ENCODE data around the gene RARRES1. TPM values are rescaled to one million over a fixed set of nuclear protein-coding genes. Genes with fewer than 3 reads are reported as not detected.

RARRES1 gene
- 12.7 and 26.0 TPM in 2 replicates for total RNA-seq

GRCh38 chr3:158731938-158732855, at the start of gene RARRES1:
TSS of gene RARRES1 (minus strand) at chr3:158732457. CDS start at chr3:158732415, 42 bp downstream.

GRCh38 chr3:158672215-158673176, 59.8 kb downstream of the RARRES1 start, which contains the start of gene LXN:
TSS of gene LXN (minus strand) at chr3:158672648. CDS start at chr3:158672478, 170 bp downstream.

Other genes with a start within 250 kb of the RARRES1 start
- 8.6 and 9.0 TPM in 2 replicates for gene MLF1, start 161.3 kb downstream of the RARRES1 start, total RNA-seq
- gene GFM1, start 87.9 kb downstream of the RARRES1 start, total RNA-seq, result 19.9 and 28.2 TPM in 2 replicates
- gene LXN, start 59.8 kb downstream of the RARRES1 start, total RNA-seq, result 20.8 and 68.0 TPM in 2 replicates
- gene MFSD1, start 69.6 kb upstream of the RARRES1 start, total RNA-seq, result 36.1 and 74.0 TPM in 2 replicates

Data from pericardium fibroblast (primary cell).